IMR-90 (cell line): ENCODE data around the gene IL18R1.

Source experiments
- BHLHE40 ChIP-seq: fragments of 150-350 bp; IDR thresholded peaks from 2 replicates; pipeline ENCODE4 v1.6.1; 2016; ENCODE audit warnings: mild to moderate bottlenecking, low read depth, low read length
- CEBPB ChIP-seq: IDR thresholded peaks from 2 replicates; pipeline ENCODE4 v1.6.1; 2012; ENCODE audit warnings: low read depth, low read length, improper control_type of control experiment
- CTCF ChIP-seq: conservative IDR thresholded peaks from 2 replicates; pipeline ENCODE4 v1.5.1; 2012; ENCODE audit warnings: mild to moderate bottlenecking, low read depth, low read length, improper control_type of control experiment
- MAZ ChIP-seq: IDR thresholded peaks from 2 replicates; pipeline ENCODE4 v1.6.1; 2012; ENCODE audit warnings: low read depth, mild to moderate bottlenecking, low read length, improper control_type of control experiment, moderate library complexity, borderline replicate concordance
- MXI1 ChIP-seq: IDR thresholded peaks from 2 replicates; pipeline ENCODE4 v1.6.1; 2012; ENCODE audit warnings: low read depth, mild to moderate bottlenecking, low read length, moderate library complexity, borderline replicate concordance
- POLR2A ChIP-seq: IDR thresholded peaks from 2 replicates; pipeline ENCODE4 v1.6.1; 2012; ENCODE audit warnings: mild to moderate bottlenecking, low read depth, low read length
- RAD21 ChIP-seq: IDR thresholded peaks from 2 replicates; pipeline ENCODE4 v1.6.1; 2012; ENCODE audit warnings: low read length, improper control_type of control experiment
- RFX5 ChIP-seq: IDR thresholded peaks from 2 replicates; pipeline ENCODE4 v1.8.0; 2012; ENCODE audit warnings: low read depth, mild to moderate bottlenecking, low read length, moderate library complexity
- SMC3 ChIP-seq: fragments of 150-350 bp; IDR thresholded peaks from 2 replicates; pipeline ENCODE4 v1.6.1; 2016; ENCODE audit warnings: low read depth, mild to moderate bottlenecking, antibody characterized with exemption, low read length, moderate library complexity
- USF2 ChIP-seq: fragments of 150-350 bp; IDR thresholded peaks from 2 replicates; pipeline ENCODE4 v1.6.1; 2017; ENCODE audit warnings: mild to moderate bottlenecking, antibody characterized with exemption, low read length, low read depth

GRCh38 chr2:102387763-102388546, 32.4 kb downstream of the IL18R1 start:
- TF ChIP-seq MAZ (no peak), RFX5 (no peak), POLR2A (no peak), CTCF (no peak), USF2 (no peak), RAD21 (no peak), SMC3 (no peak), BHLHE40 (no peak), MXI1 (no peak), CEBPB (no peak)
